Occipital lobe (tissue), 1 donor: Measurements from ENCODE around the gene YAF2. TPM values are rescaled to one million over a fixed set of nuclear protein-coding genes. Genes with fewer than 3 reads are reported as not detected.

Experiments
- total RNA-seq: library from RNA; depleted of rRNA; stranded (reverse); fragments of >200 nt; gene quantifications from one replicate; pipeline ENCODE4 v1.2.3, GENCODE V29; 2014

YAF2 gene
- total RNA-seq, 1 donor from 2014 or later, result 53.5 TPM

Other genes with a start within 250 kb of the YAF2 start
- gene GXYLT1, start 93.4 kb downstream of the YAF2 start, total RNA-seq, result 14.3 TPM
- gene ZCRB1, start 87.8 kb upstream of the YAF2 start, total RNA-seq, result 15.0 TPM
- 76.0 TPM for gene PPHLN1, start 87.9 kb upstream of the YAF2 start, total RNA-seq